A673 (cell line): ENCODE results near the gene GATA5.

Experiments used
- CTCF ChIP-seq: fragments of 300-800, 200-600 bp; sonication (generic); conservative IDR thresholded peaks from 2 replicates; pipeline ENCODE4 v1.5.1; 2017; ENCODE audit warnings: low read depth, mild to moderate bottlenecking, antibody characterized with exemption, low read length, moderate library complexity, mixed read lengths
- EZH2 ChIP-seq: fragments of 200-600 bp; sonication (generic); IDR thresholded peaks from 2 replicates; pipeline ENCODE4 v1.6.1; 2017; ENCODE audit warnings: borderline replicate concordance, low read depth, mild to moderate bottlenecking, mixed read lengths, antibody characterized with exemption, low read length; ENCODE audit not compliant: poor library complexity, severe bottlenecking

GRCh38 chr20:62475027-62475771, 596 bp downstream of the GATA5 start:
- TF ChIP-seq CTCF (no peak), EZH2 (peak; percentile 99)
